Measurements from ENCODE around the gene NUDT4.

Gene NUDT4

DNA sequence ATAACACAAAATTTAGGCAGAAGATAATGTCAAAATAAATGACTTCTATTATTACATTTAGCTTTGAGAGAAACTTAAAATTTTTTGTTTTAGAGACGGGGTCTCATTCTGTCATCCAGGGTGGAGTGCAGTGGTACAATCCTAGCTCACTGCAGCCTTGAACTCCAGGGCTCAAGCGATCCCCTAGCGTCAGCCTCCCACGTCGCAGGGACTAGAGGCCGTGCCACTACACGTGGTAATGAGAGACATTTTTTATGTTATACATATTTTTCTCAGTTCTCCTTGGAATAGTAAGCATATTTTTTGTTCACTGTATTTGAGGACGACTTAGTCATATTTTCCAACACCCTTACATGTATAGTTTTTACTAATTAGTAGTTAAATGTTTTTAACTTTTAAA is 21.5 kb upstream of the NUDT4 start:
- in situ Hi-C loops (cut with HindIII; ENCODE audit: low sequenced_read_pairs) = no loop called here
- TF ChIP-seq, protein P1, sequence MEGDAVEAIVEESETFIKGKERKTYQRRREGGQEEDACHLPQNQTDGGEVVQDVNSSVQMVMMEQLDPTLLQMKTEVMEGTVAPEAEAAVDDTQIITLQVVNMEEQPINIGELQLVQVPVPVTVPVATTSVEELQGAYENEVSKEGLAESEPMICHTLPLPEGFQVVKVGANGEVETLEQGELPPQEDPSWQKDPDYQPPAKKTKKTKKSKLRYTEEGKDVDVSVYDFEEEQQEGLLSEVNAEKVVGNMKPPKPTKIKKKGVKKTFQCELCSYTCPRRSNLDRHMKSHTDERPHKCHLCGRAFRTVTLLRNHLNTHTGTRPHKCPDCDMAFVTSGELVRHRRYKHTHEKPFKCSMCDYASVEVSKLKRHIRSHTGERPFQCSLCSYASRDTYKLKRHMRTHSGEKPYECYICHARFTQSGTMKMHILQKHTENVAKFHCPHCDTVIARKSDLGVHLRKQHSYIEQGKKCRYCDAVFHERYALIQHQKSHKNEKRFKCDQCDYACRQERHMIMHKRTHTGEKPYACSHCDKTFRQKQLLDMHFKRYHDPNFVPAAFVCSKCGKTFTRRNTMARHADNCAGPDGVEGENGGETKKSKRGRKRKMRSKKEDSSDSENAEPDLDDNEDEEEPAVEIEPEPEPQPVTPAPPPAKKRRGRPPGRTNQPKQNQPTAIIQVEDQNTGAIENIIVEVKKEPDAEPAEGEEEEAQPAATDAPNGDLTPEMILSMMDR (IDR thresholded peaks at IDR 0.05; ENCODE audit: low read depth, low read length, missing control alignments) = no peak
- H3K4me3 ChIP-seq (ENCODE audit: low read depth, low read length) = no peak overlapping the region
- DNase-seq (ENCODE audit: low read depth) = no peak

DNA sequence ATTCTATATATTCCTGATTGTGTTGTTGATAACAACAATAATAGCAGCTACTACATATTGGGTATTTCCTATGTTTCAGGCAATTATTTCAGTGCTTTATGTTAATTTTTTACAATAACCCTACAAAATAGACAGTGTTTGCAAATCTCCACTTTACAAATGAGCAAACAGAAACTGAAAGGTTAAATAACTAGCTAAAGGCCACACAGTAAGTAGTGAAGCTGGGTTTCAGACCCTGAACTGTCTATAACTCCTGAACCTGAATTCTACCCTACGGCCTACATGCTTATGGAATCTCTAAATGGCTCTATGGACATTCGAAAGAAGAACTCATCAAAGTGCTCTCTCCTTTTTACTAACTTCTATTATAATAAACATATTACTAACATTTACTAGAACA is 19.7 kb upstream of the NUDT4 start:
- in situ Hi-C loops (cut with HindIII; ENCODE audit: low sequenced_read_pairs) = no loop called here
- H3K4me3 ChIP-seq (ENCODE audit: low read depth, low read length) = no peak overlapping the region
- DNase-seq (ENCODE audit: low read depth) = no peak
- TF ChIP-seq, protein P1 (IDR thresholded peaks at IDR 0.05; ENCODE audit: low read depth, low read length, missing control alignments) = no peak

DNA sequence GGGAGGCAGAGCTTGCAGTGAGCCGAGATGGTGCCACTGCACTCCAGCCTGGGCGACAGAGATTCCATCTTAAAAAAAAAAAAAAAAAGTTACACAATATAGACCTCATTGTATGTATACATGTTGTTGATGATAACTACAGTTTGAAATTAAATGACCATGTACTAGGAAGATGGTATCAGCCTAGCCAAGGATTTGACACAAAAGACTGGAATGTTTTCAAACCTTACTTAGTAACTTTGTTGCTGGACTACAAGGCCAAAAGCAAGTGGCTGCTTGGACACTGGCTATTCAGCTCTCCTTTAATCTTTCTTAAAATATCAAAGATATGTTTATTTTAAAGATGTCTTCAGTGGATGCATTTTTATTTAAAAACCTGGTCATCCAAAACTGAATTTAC is 18.9 kb upstream of the NUDT4 start:
- TF ChIP-seq, protein P1 (IDR thresholded peaks at IDR 0.05; ENCODE audit: low read depth, low read length, missing control alignments) = no peak
- H3K4me3 ChIP-seq (ENCODE audit: low read depth, low read length) = no peak overlapping the region
- DNase-seq (ENCODE audit: low read depth) = no peak
- in situ Hi-C loops (cut with HindIII; ENCODE audit: low sequenced_read_pairs) = no loop called here

DNA sequence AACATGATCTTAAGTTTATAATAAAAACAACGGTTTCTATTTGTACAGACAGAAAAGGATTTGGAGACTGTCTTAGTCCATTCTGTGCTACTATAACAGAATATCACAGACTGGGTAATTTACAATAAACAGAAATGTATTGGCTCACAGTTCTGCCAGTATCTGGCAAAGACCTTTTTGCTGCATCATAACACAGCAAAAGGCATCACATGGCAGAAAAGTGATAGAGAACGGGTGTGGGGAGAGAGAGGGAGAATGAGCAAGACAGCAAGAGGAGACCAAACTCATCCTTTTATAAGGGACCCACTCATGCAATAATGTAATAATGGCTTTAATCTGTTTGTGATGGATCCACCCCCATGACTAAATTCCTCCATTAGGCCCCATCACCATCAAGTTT is 17.0 kb upstream of the NUDT4 start:
- H3K4me3 ChIP-seq (ENCODE audit: low read depth, low read length) = no peak overlapping the region
- in situ Hi-C loops (cut with HindIII; ENCODE audit: low sequenced_read_pairs) = no loop called here
- DNase-seq (ENCODE audit: low read depth) = no peak
- TF ChIP-seq, protein P1 (IDR thresholded peaks at IDR 0.05; ENCODE audit: low read depth, low read length, missing control alignments) = no peak

DNA sequence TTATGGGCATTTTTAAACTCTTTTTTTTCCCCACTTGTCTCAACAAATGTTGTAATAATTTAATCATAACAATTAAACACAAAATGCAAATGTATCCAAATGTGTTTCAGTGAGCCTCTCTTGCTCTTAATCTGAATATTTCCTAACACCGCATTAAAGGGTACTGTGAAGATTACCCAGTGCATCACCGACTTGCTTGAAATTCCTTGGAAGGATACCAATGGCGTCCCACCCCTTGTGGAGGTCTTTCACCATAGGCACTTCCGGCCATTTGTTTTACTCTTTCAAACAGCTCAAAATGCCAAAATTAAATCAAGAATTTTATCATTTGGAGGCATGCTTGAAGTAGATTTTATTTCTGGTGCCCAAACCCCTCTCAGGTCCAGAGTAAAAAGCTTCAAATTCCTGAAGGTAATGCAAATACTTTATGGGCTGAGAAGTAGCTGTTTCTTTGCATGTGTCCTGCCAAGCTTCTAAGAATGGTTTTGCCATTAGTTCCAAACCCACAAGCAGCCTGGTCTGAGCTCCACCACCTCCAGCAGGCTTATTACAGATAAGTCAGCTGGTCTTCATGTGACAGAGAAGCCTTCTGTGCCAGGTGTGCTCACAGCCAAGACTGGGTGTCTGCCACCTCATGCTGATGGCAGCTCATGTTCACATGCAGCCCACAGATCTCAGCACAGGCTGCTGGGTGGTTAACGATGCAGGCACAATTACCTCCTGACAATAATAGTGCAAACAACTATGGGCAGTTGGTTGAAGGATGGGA is 16.4 kb upstream of the NUDT4 start:
- H3K4me3 ChIP-seq (ENCODE audit: low read depth, low read length) = no peak overlapping the region
- in situ Hi-C loops (cut with HindIII; ENCODE audit: low sequenced_read_pairs) = no loop called here
- peak; percentile 74 for DNase-seq (ENCODE audit: low read depth)
- TF ChIP-seq, protein P1 (IDR thresholded peaks at IDR 0.05; ENCODE audit: low read depth, low read length, missing control alignments) = no peak

DNA sequence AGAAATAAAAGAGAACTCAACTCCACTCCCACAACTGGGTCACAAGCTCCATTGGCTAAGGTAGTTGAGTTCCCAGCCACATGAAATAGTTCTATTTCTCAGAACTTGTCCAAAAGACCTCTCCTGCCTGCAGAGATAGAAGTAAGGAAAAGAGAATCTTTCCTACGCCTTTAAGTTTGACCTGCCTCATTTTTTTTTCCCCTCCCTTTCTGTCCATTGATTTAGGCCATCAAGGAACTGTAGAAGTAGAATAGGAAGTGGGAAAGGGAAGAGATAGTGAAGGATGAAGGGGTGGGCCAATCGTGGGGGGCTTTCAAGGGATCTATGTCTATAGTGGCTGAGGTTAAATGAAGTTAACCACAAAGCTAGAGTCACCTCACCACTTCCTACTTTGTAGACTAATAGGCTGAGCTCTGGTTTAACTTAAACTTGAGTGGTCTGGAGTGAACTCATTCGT is 13.9 kb upstream of the NUDT4 start:
- no peak for DNase-seq (ENCODE audit: low read depth)
- in situ Hi-C loops (cut with HindIII; ENCODE audit: low sequenced_read_pairs) = no loop called here
- TF ChIP-seq, protein P1 (IDR thresholded peaks at IDR 0.05; ENCODE audit: low read depth, low read length, missing control alignments) = no peak
- H3K4me3 ChIP-seq (ENCODE audit: low read depth, low read length) = no peak overlapping the region
